Smooth muscle cell (in vitro differentiated cells): Measurements from ENCODE around the gene NEURL1. TPM values are rescaled to one million over a fixed set of nuclear protein-coding genes. Genes with fewer than 3 reads are reported as not detected.

Source experiments
- DNase-seq: peaks from one replicate; lab custom pipeline; 2025; ENCODE audit not compliant: unreplicated experiment; lab: John Stamatoyannopoulos, UW
- H2AFZ ChIP-seq: fragments of 200-600 bp; sonication (generic); 2 replicates; pipeline ENCODE4 v1.6.0; 2016; ENCODE audit warnings: antibody characterized with exemption, low read depth, mild to moderate bottlenecking
- H3F3A ChIP-seq: fragments of 200-600 bp; sonication (generic); 2 replicates; pipeline ENCODE4 v1.6.0; 2017; ENCODE audit warnings: antibody characterized with exemption, low read depth
- H3K27ac ChIP-seq: fragments of 200-600 bp; sonication (generic); 2 replicates; pipeline ENCODE4 v1.5.1; 2016; ENCODE audit warnings: low read depth, mild to moderate bottlenecking
- H3K27me3 ChIP-seq: fragments of 200-600 bp; sonication (generic); 2 replicates; pipeline ENCODE4 v1.6.1; 2016; ENCODE audit warnings: low read depth, mild to moderate bottlenecking
- H3K36me3 ChIP-seq: fragments of 200-600 bp; sonication (generic); 2 replicates; pipeline ENCODE4 v1.5.1; 2016; ENCODE audit warnings: low read depth
- H3K4me1 ChIP-seq: fragments of 200-600 bp; sonication (generic); 2 replicates; pipeline ENCODE4 v1.5.1; 2016; ENCODE audit warnings: low read depth
- H3K4me2 ChIP-seq: fragments of 200-600 bp; sonication (generic); 2 replicates; pipeline ENCODE4 v1.6.0; 2016; ENCODE audit warnings: mild to moderate bottlenecking
- H3K4me3 ChIP-seq: fragments of 200-600 bp; sonication (generic); 2 replicates; pipeline ENCODE4 v1.5.1; 2016; ENCODE audit warnings: mild to moderate bottlenecking
- H3K79me2 ChIP-seq: fragments of 200-600 bp; sonication (generic); 2 replicates; pipeline ENCODE4 v1.6.0; 2016; ENCODE audit warnings: low read depth, mild to moderate bottlenecking
- H3K9ac ChIP-seq: fragments of 200-600 bp; sonication (generic); 2 replicates; pipeline ENCODE4 v1.6.0; 2016; ENCODE audit warnings: low read depth
- H3K9me3 ChIP-seq: fragments of 200-600 bp; sonication (generic); replicated peaks from 2 replicates; pipeline ENCODE4 v1.5.1; 2016; ENCODE audit warnings: low read depth
- H4K20me1 ChIP-seq: fragments of 200-600 bp; sonication (generic); 2 replicates; pipeline ENCODE4 v1.6.0; 2016; ENCODE audit warnings: low read depth
- WGBS: methylation state at CpG from one replicate; pipeline ENCODE4 v1.1.7; 2016; ENCODE audit warnings: low lambda C conversion rate; 5-methylcytosine and 5-hydroxymethylcytosine counted together
- polyA plus RNA-seq: library from polyadenylated mRNA; unstranded; fragments of >200 nt; fragmentation: Nextera tagmentation; extraction: Ambion mirVana; gene quantifications from 2 replicates; pipeline ENCODE4 v1.2.1, GENCODE V29; 2016
- total RNA-seq: library from RNA; depleted of rRNA; stranded (reverse); fragments of >200 nt; gene quantifications from 2 replicates; pipeline ENCODE4 v1.2.3, GENCODE V29; 2014
- TF ChIP-seq, protein P1 (sequence below): fragments of 200-600 bp; sonication (generic); IDR thresholded peaks from 2 replicates; pipeline ENCODE4 v1.5.1; 2017; ENCODE audit warnings: borderline replicate concordance, mild to moderate bottlenecking, antibody characterized with exemption; ENCODE audit not compliant: insufficient read depth, poor library complexity, severe bottlenecking

NEURL1 gene
- total and polyA plus RNA-seq, 2 experiments from 2014 or later: 0.04 to 0.91 TPM

GRCh38 chr10:103597003-103597402 is 103.5 kb downstream of the NEURL1 start:
- Histone ChIP-seq H3K79me2 (no peaks in the 10 kb centered on the region), H3K27me3 (no peaks in the 10 kb centered on the region), H3K4me2 (no peak overlapping the region), H3K27ac (no peak overlapping the region), H3K9me3 (no peaks in the 10 kb centered on the region), H3K4me1 (no peaks in the 10 kb centered on the region), H2AFZ (no peak overlapping the region), H3K9ac (no peak overlapping the region), H4K20me1 (peaks cover 40% of the 10 kb centered on the region), H3F3A (peaks cover 11% of the 10 kb centered on the region), H3K36me3 (no peaks in the 10 kb centered on the region), H3K4me3 (no peak overlapping the region)
- WGBS: 92% methylated on average over 6 of the region's 6 CpGs
- TF ChIP-seq, protein P1, sequence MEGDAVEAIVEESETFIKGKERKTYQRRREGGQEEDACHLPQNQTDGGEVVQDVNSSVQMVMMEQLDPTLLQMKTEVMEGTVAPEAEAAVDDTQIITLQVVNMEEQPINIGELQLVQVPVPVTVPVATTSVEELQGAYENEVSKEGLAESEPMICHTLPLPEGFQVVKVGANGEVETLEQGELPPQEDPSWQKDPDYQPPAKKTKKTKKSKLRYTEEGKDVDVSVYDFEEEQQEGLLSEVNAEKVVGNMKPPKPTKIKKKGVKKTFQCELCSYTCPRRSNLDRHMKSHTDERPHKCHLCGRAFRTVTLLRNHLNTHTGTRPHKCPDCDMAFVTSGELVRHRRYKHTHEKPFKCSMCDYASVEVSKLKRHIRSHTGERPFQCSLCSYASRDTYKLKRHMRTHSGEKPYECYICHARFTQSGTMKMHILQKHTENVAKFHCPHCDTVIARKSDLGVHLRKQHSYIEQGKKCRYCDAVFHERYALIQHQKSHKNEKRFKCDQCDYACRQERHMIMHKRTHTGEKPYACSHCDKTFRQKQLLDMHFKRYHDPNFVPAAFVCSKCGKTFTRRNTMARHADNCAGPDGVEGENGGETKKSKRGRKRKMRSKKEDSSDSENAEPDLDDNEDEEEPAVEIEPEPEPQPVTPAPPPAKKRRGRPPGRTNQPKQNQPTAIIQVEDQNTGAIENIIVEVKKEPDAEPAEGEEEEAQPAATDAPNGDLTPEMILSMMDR: no peak
- DNase-seq: no peak

DNA sequence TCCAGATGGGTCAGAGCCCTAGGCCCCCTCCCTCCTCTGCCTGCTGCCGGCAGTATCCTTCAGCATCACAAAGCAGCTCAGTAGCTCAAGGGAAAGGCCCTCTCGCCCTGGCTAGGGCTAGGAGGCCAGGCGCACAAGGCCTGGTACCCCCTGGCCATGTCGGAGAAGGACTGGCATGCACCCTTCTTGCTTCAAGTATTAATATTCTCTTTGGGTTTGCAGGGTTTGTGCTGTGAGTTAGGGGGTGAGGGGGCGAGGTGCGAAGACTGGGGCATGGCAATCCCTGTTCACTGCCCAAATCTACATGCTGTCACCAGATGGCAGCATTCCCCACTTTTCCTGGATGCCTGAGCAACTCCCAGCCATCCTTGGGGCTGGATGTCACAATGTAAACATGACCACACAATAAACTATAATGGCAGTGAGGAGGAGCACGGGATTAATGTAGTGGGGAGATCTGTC is 105.2 kb downstream of the NEURL1 start:
- TF ChIP-seq, protein P1: peak; percentile 61
- WGBS: 51% methylated on average over 7 of the region's 7 CpGs

DNA sequence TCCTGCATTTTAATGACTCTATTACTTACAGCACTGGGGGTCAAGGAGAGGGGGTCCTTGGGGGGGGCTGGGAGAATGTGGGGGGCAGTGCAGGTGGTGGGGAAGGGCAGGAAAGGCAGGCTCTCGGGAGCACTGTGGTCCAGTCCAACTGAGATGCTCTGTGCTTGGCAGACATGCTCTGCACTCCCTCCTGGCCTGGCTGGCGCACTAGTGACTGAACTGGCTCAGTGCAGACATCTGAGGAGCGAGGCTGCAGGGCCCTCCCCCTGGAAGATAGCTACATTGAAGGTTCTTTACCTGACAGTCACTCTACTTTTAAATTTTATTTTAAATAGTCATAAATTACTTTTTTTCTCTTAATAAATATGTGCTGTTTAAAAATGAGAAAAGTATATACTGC is 105.7 kb downstream of the NEURL1 start:
- no peaks in the 10 kb centered on the region for H3K36me3 ChIP-seq
- no peak for DNase-seq
- H3K9ac ChIP-seq: no peak overlapping the region
- WGBS: 79% methylated on average over 3 of the region's 3 CpGs
- no peaks in the 10 kb centered on the region for H3K9me3 ChIP-seq
- H3K4me2 ChIP-seq: no peak overlapping the region
- no peaks in the 10 kb centered on the region for H3K27me3 ChIP-seq
- no peak overlapping the region for H2AFZ ChIP-seq
- peaks cover 28% of the 10 kb centered on the region for H4K20me1 ChIP-seq
- H3K4me3 ChIP-seq: no peak overlapping the region
- H3F3A ChIP-seq: peaks cover 11% of the 10 kb centered on the region
- peak overlapping the region; percentile 11 for H3K27ac ChIP-seq
- H3K79me2 ChIP-seq: no peaks in the 10 kb centered on the region
- TF ChIP-seq, protein P1: no peak
- no peaks in the 10 kb centered on the region for H3K4me1 ChIP-seq

More for the DNA sequence above, 105.2 kb downstream of the NEURL1 start:
- Histone ChIP-seq H3K9me3 (no peaks in the 10 kb centered on the region), H3K9ac (no peak overlapping the region), H3K27me3 (no peaks in the 10 kb centered on the region), H2AFZ (no peak overlapping the region), H3K4me1 (no peaks in the 10 kb centered on the region), H3K36me3 (no peaks in the 10 kb centered on the region), H3F3A (peaks cover 11% of the 10 kb centered on the region), H3K27ac (no peak overlapping the region), H3K4me3 (no peak overlapping the region), H4K20me1 (peaks cover 32% of the 10 kb centered on the region), H3K79me2 (no peaks in the 10 kb centered on the region), H3K4me2 (no peak overlapping the region)
- no peak for DNase-seq

GRCh38 chr10:103599907-103600306 is 106.4 kb downstream of the NEURL1 start:
- Histone ChIP-seq H3K9ac (no peak overlapping the region), H3K36me3 (no peaks in the 10 kb centered on the region)

More at GRCh38 chr10:103599907-103600306, 106.4 kb downstream of the NEURL1 start:
- DNase-seq: no peak
- Histone ChIP-seq H3K4me2 (no peak overlapping the region), H3K4me1 (no peaks in the 10 kb centered on the region), H2AFZ (no peak overlapping the region), H3K27me3 (no peaks in the 10 kb centered on the region), H3K9me3 (no peaks in the 10 kb centered on the region), H3K27ac (no peak overlapping the region), H3F3A (peaks cover 9% of the 10 kb centered on the region), H3K4me3 (no peak overlapping the region), H4K20me1 (peaks cover 21% of the 10 kb centered on the region), H3K79me2 (no peaks in the 10 kb centered on the region)
- 87% methylated on average over 6 of the region's 6 CpGs for WGBS
- TF ChIP-seq, protein P1: no peak
